Ammon's horn (tissue), 1 donor: ENCODE data around the gene ARID2.

Experiments
- DNase-seq: peaks from one replicate; pipeline ENCODE4 v3.0.0-alpha.2; 2016; ENCODE audit warnings: low spot score

Gene ARID2

DNA sequence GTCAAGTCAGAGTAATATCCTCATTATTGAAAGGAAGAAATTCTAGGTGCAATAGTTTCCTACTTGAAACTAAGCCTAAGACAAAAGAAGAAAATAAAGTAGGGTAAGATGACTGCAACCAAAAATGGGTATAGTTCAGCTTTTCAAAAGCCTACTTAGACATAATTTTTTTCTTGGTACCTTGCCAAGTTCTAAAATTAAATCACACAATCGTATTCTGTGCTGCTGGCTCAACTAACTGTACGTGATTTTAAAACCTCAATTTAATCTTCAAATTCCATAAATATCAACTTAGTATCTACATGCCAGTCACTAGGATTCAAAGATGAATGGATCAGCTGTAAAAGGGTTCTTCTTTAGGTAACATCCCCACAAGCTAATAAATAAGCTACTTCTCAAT lies 204.0 kb downstream of the ARID2 start:
- DNase-seq: no peak

GRCh38 chr12:45934956-45935355 lies 205.4 kb downstream of the ARID2 start:
- DNase-seq: peak; percentile 11

DNA sequence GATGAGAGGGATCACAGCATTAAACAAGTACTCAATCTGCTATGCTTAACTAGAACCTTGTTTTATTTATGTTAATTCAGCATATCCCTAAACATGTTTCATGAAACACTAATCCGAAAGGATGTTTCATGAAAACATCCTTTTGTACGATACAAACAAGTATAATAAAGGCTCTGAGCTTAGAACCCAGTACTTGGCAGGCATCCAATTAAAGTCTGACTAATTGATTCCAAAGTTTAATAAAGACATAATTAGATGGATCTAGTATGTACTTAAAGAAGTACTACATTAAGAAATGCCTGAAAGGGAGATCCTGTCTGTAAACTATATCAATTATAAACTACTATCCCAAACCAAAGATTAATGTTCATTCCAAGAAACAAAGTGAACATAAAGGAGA lies 209.1 kb downstream of the ARID2 start:
- no peak for DNase-seq

GRCh38 chr12:45939759-45940158 lies 210.3 kb downstream of the ARID2 start:
- DNase-seq: no peak

GRCh38 chr12:45944771-45945170 lies 215.3 kb downstream of the ARID2 start:
- no peak for DNase-seq

GRCh38 chr12:45946435-45946834 lies 216.9 kb downstream of the ARID2 start:
- DNase-seq: no peak

DNA sequence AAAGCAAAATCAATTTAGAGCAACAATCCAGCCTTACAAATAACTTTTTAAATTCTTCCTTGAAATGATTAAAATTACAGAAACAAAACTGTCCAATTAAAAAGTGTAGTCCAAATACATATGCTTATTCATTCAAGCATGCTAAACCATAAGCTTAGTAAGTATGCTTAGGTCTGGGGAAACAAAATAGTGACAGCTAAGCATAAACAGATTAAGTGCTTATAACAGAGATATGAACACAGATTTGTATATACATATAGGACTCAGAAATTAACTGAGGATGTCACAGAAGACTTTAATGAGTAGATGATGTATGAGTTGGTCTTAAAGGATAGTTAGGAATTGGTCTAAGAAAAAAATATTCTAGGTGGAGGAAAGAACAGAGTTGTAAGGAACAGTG lies 219.0 kb downstream of the ARID2 start:
- no peak for DNase-seq
